ENCODE measurements around the gene MSMP. TPM values are rescaled to one million over a fixed set of nuclear protein-coding genes. Genes with fewer than 3 reads are reported as not detected.

MSMP gene
- total and polyA plus RNA-seq, 2 donors (not counting 1 experiment from before 2014, with no cell fraction given) = 2.3 to 3.9 TPM

GRCh38 chr9:35769763-35770162 lies 15.7 kb upstream of the MSMP start:
- H3K27me3 Mint-ChIP-seq = no peaks in the 10 kb centered on the region

DNA sequence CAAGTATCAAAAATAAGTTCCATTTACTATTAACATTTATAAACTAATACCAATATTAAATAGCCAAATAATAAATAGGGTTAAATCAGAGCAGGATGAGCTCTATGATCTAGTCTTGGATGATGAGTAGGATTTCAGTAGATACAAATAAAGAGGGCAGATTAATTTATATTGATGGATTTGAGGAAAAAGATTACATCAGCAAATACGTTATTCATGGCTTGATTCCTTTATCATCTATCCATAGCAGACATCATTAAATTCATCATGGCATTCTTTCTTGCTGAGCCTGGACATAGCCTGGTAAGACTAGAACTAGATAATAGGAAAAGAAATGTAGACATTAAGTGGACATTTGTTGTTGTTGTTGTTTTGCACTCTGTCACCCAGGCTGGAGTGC lies 13.4 kb upstream of the MSMP start:
- Histone ChIP-seq H3K4me2 (replicated peaks; ENCODE audit: low read depth, low read length, poor library complexity, severe bottlenecking) (no peak overlapping the region), H3K9me3 (ENCODE audit: control extremely low read depth in 1 of 3, control insufficient read depth in 2 of 3, insufficient read depth in 1 of 3, low read length in 2 of 3) (peaks cover 0 to 2% (median 0%) of the 10 kb centered on the region in 3 donors), H3K36me3 (replicated peaks in 1 of 2; ENCODE audit: control extremely low read depth in 1 of 2, control insufficient read depth in 1 of 2, extremely low read depth in 1 of 2, insufficient read depth in 2 of 2, low read length in 1 of 2) (peaks cover 2 to 17% of the 10 kb centered on the region in 2 experiments), H3K79me2 (ENCODE audit: control insufficient read depth, insufficient read depth, low read length) (peaks cover 85% of the 10 kb centered on the region), H2AFZ (ENCODE audit: insufficient read depth, low read depth, low read length, poor library complexity, severe bottlenecking) (no peak overlapping the region), H3K27me3 (replicated peaks in 1 of 4; ENCODE audit: control extremely low read depth in 1 of 4, control insufficient read depth in 3 of 4, insufficient read depth in 4 of 4, low read length in 3 of 4) (no peaks in the 10 kb centered on the region), H3K9ac (ENCODE audit: low read length) (no peak overlapping the region), H3K4me1 (ENCODE audit: control insufficient read depth in 2 of 2, insufficient read depth in 2 of 2, low read length in 2 of 2) (no peaks in the 10 kb centered on the region), H4K20me1 (ENCODE audit: control insufficient read depth, insufficient read depth, low read length, poor library complexity, severe bottlenecking) (peaks cover 62% of the 10 kb centered on the region), H3K27ac (ENCODE audit: low read length in 2 of 2) (no peak overlapping the region), H3K4me3 (ENCODE audit: control extremely low read depth in 1 of 5, extremely low read depth in 1 of 5, insufficient read depth in 1 of 5, low read depth in 2 of 5, low read length in 4 of 5) (no peak overlapping the region)
- H3K9me3 Mint-ChIP-seq (ENCODE audit: insufficient read depth) = no peaks in the 10 kb centered on the region
- H3K4me3 Mint-ChIP-seq = no peak overlapping the region
- intact Hi-C loops (cut with micrococcal nuclease) = no loop called here
- no peak overlapping the region for H3K27ac Mint-ChIP-seq
- WGBS (ENCODE audit: insufficient coverage) = no CpG with 5 or more reads among the region's 1 CpG
- DNase-seq = no peak
- peaks cover 12% of the 10 kb centered on the region for H3K4me1 Mint-ChIP-seq
- no peak for ATAC-seq (ENCODE audit: low read depth)
- ChIA-PET CTCF (interaction anchor here (1.0 kb wide), 1 partner anchor 8 kb away, joined by 3 read pairs; no protein-coding TSS in a partner anchor), POLR2A (interaction anchor here (0.7 kb wide), 2 partner anchors 9 to 23 kb away, joined by 7 to 11 read pairs; no protein-coding TSS in a partner anchor)
- no peaks in the 10 kb centered on the region for H3K27me3 Mint-ChIP-seq
- TF ChIP-seq CTCF (IDR thresholded peaks at IDR 0.05) (no peak), EZH2 (IDR thresholded peaks at IDR 0.05; ENCODE audit: borderline replicate concordance, insufficient read depth, low read depth, low read length, poor library complexity, severe bottlenecking) (no peak)

More at GRCh38 chr9:35769763-35770162, 15.7 kb upstream of the MSMP start:
- Histone ChIP-seq H3K27me3 (replicated peaks in 1 of 4; ENCODE audit: control extremely low read depth in 1 of 4, control insufficient read depth in 3 of 4, insufficient read depth in 4 of 4, low read length in 3 of 4) (no peaks in the 10 kb centered on the region), H3K9me3 (ENCODE audit: control extremely low read depth in 1 of 3, control insufficient read depth in 2 of 3, insufficient read depth in 1 of 3, low read length in 2 of 3) (no peaks in the 10 kb centered on the region), H3K4me3 (ENCODE audit: control extremely low read depth in 1 of 5, extremely low read depth in 1 of 5, insufficient read depth in 1 of 5, low read depth in 2 of 5, low read length in 4 of 5) (no peak overlapping the region), H4K20me1 (ENCODE audit: control insufficient read depth, insufficient read depth, low read length, poor library complexity, severe bottlenecking) (peaks cover 54% of the 10 kb centered on the region), H2AFZ (ENCODE audit: insufficient read depth, low read depth, low read length, poor library complexity, severe bottlenecking) (no peak overlapping the region), H3K79me2 (ENCODE audit: control insufficient read depth, insufficient read depth, low read length) (peaks cover 73% of the 10 kb centered on the region), H3K36me3 (replicated peaks in 1 of 2; ENCODE audit: control extremely low read depth in 1 of 2, control insufficient read depth in 1 of 2, extremely low read depth in 1 of 2, insufficient read depth in 2 of 2, low read length in 1 of 2) (peaks cover 2 to 17% of the 10 kb centered on the region in 2 experiments), H3K4me1 (ENCODE audit: control insufficient read depth in 2 of 2, insufficient read depth in 2 of 2, low read length in 2 of 2) (peaks cover 0 to under 1% of the 10 kb centered on the region in 2 donors), H3K9ac (ENCODE audit: low read length) (no peak overlapping the region), H3K27ac (ENCODE audit: low read length in 2 of 2) (no peak overlapping the region), H3K4me2 (replicated peaks; ENCODE audit: low read depth, low read length, poor library complexity, severe bottlenecking) (no peak overlapping the region)
- TF ChIP-seq EZH2 (IDR thresholded peaks at IDR 0.05; ENCODE audit: borderline replicate concordance, insufficient read depth, low read depth, low read length, poor library complexity, severe bottlenecking) (no peak), CTCF (IDR thresholded peaks at IDR 0.05) (no peak)
- H3K27ac Mint-ChIP-seq = no peak overlapping the region
- ChIA-PET CTCF (interaction anchor here (0.6 to 3.8 kb wide), 5 partner anchors 12 to 112 kb away, joined by 3 to 22 read pairs (median 4); partner anchors contain the start of gene RMRP), POLR2A (no interaction called here)
- intact Hi-C loops (cut with micrococcal nuclease) = no loop called here
- DNase-seq (no peak), ATAC-seq (ENCODE audit: low read depth) (no peak)
- H3K4me3 Mint-ChIP-seq = no peak overlapping the region
- no peaks in the 10 kb centered on the region for H3K9me3 Mint-ChIP-seq (ENCODE audit: insufficient read depth)
- H3K4me1 Mint-ChIP-seq = peaks cover 5% of the 10 kb centered on the region
- 100% methylated on average over 1 of the region's 1 CpG for WGBS (ENCODE audit: insufficient coverage)
